Activated T-cell treated with anti-CD3 and anti-CD28 coated beads, Interleukin-2, amount 50 U/mL, for 4 hours (primary cell): ENCODE data around the gene SH3TC1. TPM values are rescaled to one million over a fixed set of nuclear protein-coding genes. Genes with fewer than 3 reads are reported as not detected.

Source experiments
- ATAC-seq, 2 donors: fragments of 200-7000 bp; cut with Tn5 transposase; one replicate each; pipeline ENCODE4 v1.10.0; 2021
- DNase-seq: peaks from one replicate; pipeline ENCODE4 v3.0.0-alpha.2; 2020
- H3K27me3 Mint-ChIP-seq: one replicate; pipeline ENCODE4 v1.8.0; 2021; ENCODE audit warnings: low read depth, mixed read lengths
- H3K36me3 Mint-ChIP-seq: one replicate; pipeline ENCODE4 v1.8.0; 2022; ENCODE audit warnings: mixed read lengths; ENCODE audit not compliant: insufficient read depth
- H3K4me1 Mint-ChIP-seq: one replicate; pipeline ENCODE4 v1.8.0; 2021; ENCODE audit warnings: low read depth, mixed read lengths
- H3K4me3 Mint-ChIP-seq: one replicate; pipeline ENCODE4 v1.8.0; 2021; ENCODE audit warnings: mild to moderate bottlenecking, moderate library complexity, mixed read lengths
- H3K9me3 Mint-ChIP-seq: one replicate; pipeline ENCODE4 v1.8.0; 2021; ENCODE audit warnings: mixed read lengths
- total RNA-seq, 3 donors: library from RNA; stranded (reverse); gene quantifications; one replicate each; pipeline ENCODE4 v1.2.1, GENCODE V29; 2021

Gene SH3TC1
- total RNA-seq, 3 donors from 2014 or later: 3.0 to 8.8 (median 4.0) TPM

GRCh38 chr4:8158710-8159536 is 40.2 kb upstream of the SH3TC1 start, which contains the start of gene ABLIM2:
ABLIM2 (minus strand) TSS chr4:8158813; CDS start chr4:8158689, 124 bp downstream.
- Mint-ChIP-seq H3K36me3 (no peaks in the 10 kb centered on the region), H3K9me3 (no peaks in the 10 kb centered on the region), H3K4me3 (peak within 1 kb of the TSS; percentile 89), H3K27me3 (peaks cover 6% of the 10 kb centered on the region), H3K4me1 (peaks cover 15% of the 10 kb centered on the region)
- ATAC-seq: peak; percentile 97 to 98
- DNase-seq: peak; percentile 98

GRCh38 chr4:8159537-8160232 is 39.4 kb upstream of the SH3TC1 start:
- DNase-seq: no peak
- no peak for ATAC-seq

GRCh38 chr4:8160233-8160560 is 38.9 kb upstream of the SH3TC1 start:
- H3K4me3 Mint-ChIP-seq: peak overlapping the region; percentile 89
- H3K27me3 Mint-ChIP-seq: peaks cover 6% of the 10 kb centered on the region
- ATAC-seq (no peak), DNase-seq (no peak)
- H3K36me3 Mint-ChIP-seq: no peaks in the 10 kb centered on the region
- no peaks in the 10 kb centered on the region for H3K9me3 Mint-ChIP-seq
- H3K4me1 Mint-ChIP-seq: peaks cover 15% of the 10 kb centered on the region

More at GRCh38 chr4:8159537-8160232, 39.4 kb upstream of the SH3TC1 start:
- no peaks in the 10 kb centered on the region for H3K9me3 Mint-ChIP-seq
- peaks cover 6% of the 10 kb centered on the region for H3K27me3 Mint-ChIP-seq
- no peaks in the 10 kb centered on the region for H3K36me3 Mint-ChIP-seq
- peak overlapping the region; percentile 89 for H3K4me3 Mint-ChIP-seq
- H3K4me1 Mint-ChIP-seq: peaks cover 15% of the 10 kb centered on the region

- Mint-ChIP-seq H3K4me1 (peaks cover 15% of the 10 kb centered on the region), H3K36me3 (no peaks in the 10 kb centered on the region), H3K27me3 (peaks cover 6% of the 10 kb centered on the region), H3K9me3 (no peaks in the 10 kb centered on the region), H3K4me3 (peak overlapping the region; percentile 50)
- ATAC-seq: no peak
- no peak for DNase-seq
Measured at GRCh38 chr4:8160572-8160971, 38.5 kb upstream of the SH3TC1 start.

GRCh38 chr4:8162625-8163024 is 36.5 kb upstream of the SH3TC1 start:
- DNase-seq (no peak), ATAC-seq (no peak)
- no peaks in the 10 kb centered on the region for H3K9me3 Mint-ChIP-seq
- no peaks in the 10 kb centered on the region for H3K36me3 Mint-ChIP-seq
- H3K27me3 Mint-ChIP-seq: peaks cover 3% of the 10 kb centered on the region
- no peak overlapping the region for H3K4me3 Mint-ChIP-seq
- H3K4me1 Mint-ChIP-seq: peaks cover 11% of the 10 kb centered on the region

GRCh38 chr4:8163026-8163425 is 36.1 kb upstream of the SH3TC1 start:
- peaks cover 10% of the 10 kb centered on the region for H3K4me1 Mint-ChIP-seq
- H3K4me3 Mint-ChIP-seq: no peak overlapping the region
- peaks cover 2% of the 10 kb centered on the region for H3K27me3 Mint-ChIP-seq
- ATAC-seq: no peak
- no peaks in the 10 kb centered on the region for H3K36me3 Mint-ChIP-seq
- DNase-seq: no peak
- peaks cover under 1% of the 10 kb centered on the region for H3K9me3 Mint-ChIP-seq

- no peak overlapping the region for H3K4me3 Mint-ChIP-seq
Measured at GRCh38 chr4:8163436-8164193, 35.5 kb upstream of the SH3TC1 start.

GRCh38 chr4:8164194-8164565 is 34.9 kb upstream of the SH3TC1 start:
- Mint-ChIP-seq H3K4me3 (no peak overlapping the region), H3K4me1 (peaks cover 6% of the 10 kb centered on the region), H3K9me3 (peaks cover 12% of the 10 kb centered on the region), H3K27me3 (peaks cover 2% of the 10 kb centered on the region), H3K36me3 (no peaks in the 10 kb centered on the region)
- ATAC-seq (no peak), DNase-seq (no peak)

More at GRCh38 chr4:8163436-8164193, 35.5 kb upstream of the SH3TC1 start:
- peaks cover 10% of the 10 kb centered on the region for H3K4me1 Mint-ChIP-seq
- H3K9me3 Mint-ChIP-seq: peaks cover 6% of the 10 kb centered on the region
- H3K27me3 Mint-ChIP-seq: peaks cover 2% of the 10 kb centered on the region
- DNase-seq: no peak
- no peaks in the 10 kb centered on the region for H3K36me3 Mint-ChIP-seq
- no peak for ATAC-seq

GRCh38 chr4:8164687-8165086 is 34.4 kb upstream of the SH3TC1 start:
- Mint-ChIP-seq H3K4me3 (no peak overlapping the region), H3K27me3 (peaks cover 5% of the 10 kb centered on the region), H3K36me3 (no peaks in the 10 kb centered on the region), H3K9me3 (peaks cover 15% of the 10 kb centered on the region), H3K4me1 (peaks cover 3% of the 10 kb centered on the region)
- DNase-seq: no peak
- no peak for ATAC-seq

- ATAC-seq: no peak
- peaks cover 7% of the 10 kb centered on the region for H3K27me3 Mint-ChIP-seq
- no peak for DNase-seq
- no peaks in the 10 kb centered on the region for H3K36me3 Mint-ChIP-seq
- H3K4me1 Mint-ChIP-seq: no peaks in the 10 kb centered on the region
- H3K9me3 Mint-ChIP-seq: peaks cover 15% of the 10 kb centered on the region
- H3K4me3 Mint-ChIP-seq: no peak overlapping the region
Measured at GRCh38 chr4:8165374-8165896, 33.7 kb upstream of the SH3TC1 start.

- peaks cover 4% of the 10 kb centered on the region for H3K4me1 Mint-ChIP-seq
- DNase-seq: no peak
- no peaks in the 10 kb centered on the region for H3K36me3 Mint-ChIP-seq
- H3K9me3 Mint-ChIP-seq: peaks cover 15% of the 10 kb centered on the region
- H3K4me3 Mint-ChIP-seq: no peak overlapping the region
- H3K27me3 Mint-ChIP-seq: peaks cover 12% of the 10 kb centered on the region
- ATAC-seq: no peak
Measured at GRCh38 chr4:8167291-8167690, 31.8 kb upstream of the SH3TC1 start.

- H3K4me1 Mint-ChIP-seq: peaks cover 7% of the 10 kb centered on the region
- peaks cover 12% of the 10 kb centered on the region for H3K27me3 Mint-ChIP-seq
- ATAC-seq (no peak), DNase-seq (no peak)
- H3K36me3 Mint-ChIP-seq: no peaks in the 10 kb centered on the region
- H3K4me3 Mint-ChIP-seq: no peak overlapping the region
- H3K9me3 Mint-ChIP-seq: peaks cover 15% of the 10 kb centered on the region
Measured at GRCh38 chr4:8167815-8168214, 31.3 kb upstream of the SH3TC1 start.

- no peaks in the 10 kb centered on the region for H3K36me3 Mint-ChIP-seq
- H3K4me3 Mint-ChIP-seq: no peak overlapping the region
Measured at GRCh38 chr4:8168232-8168631, 30.9 kb upstream of the SH3TC1 start.

More at GRCh38 chr4:8168232-8168631, 30.9 kb upstream of the SH3TC1 start:
- no peak for ATAC-seq
- DNase-seq: no peak
- H3K4me1 Mint-ChIP-seq: peaks cover 7% of the 10 kb centered on the region
- peaks cover 12% of the 10 kb centered on the region for H3K27me3 Mint-ChIP-seq
- peaks cover 15% of the 10 kb centered on the region for H3K9me3 Mint-ChIP-seq
